Prostate gland (tissue), 2 donors: ENCODE data around the gene SLAIN1. TPM values are rescaled to one million over a fixed set of nuclear protein-coding genes. Genes with fewer than 3 reads are reported as not detected.
A peak's percentile ranks its signal among the peaks of the same experiment; 100 is the strongest.
"Not testable (repeated sequence)": the region's sequence is repeated elsewhere in the genome, so short reads cannot be mapped to it uniquely, and the experiment has no call there.

ENCODE experiments used
- DNase-seq: peaks from one replicate; pipeline ENCODE4 v3.0.0-alpha.2; 2019; ENCODE audit warnings: low spot score
- H3K27ac ChIP-seq, 2 donors: fragments of 200-600 bp; sonication (generic); 2 replicates each; pipeline ENCODE4 v1.5.1; 2017 to 2019
- H3K27me3 ChIP-seq: fragments of 200-600 bp; sonication (generic); replicated peaks from 2 replicates; pipeline ENCODE4 v1.5.1; 2019; ENCODE audit not compliant: insufficient read depth
- H3K36me3 ChIP-seq, 2 donors: fragments of 200-600 bp; sonication (generic); 1 replicate in 1 of 2; 2 replicates in 1 of 2; pipeline versions ENCODE4 v1.5.1 to v1.8.1; 2017 to 2019
- H3K4me1 ChIP-seq: fragments of 200-600 bp; sonication (generic); replicated peaks from 2 replicates; pipeline ENCODE4 v1.5.1; 2019
- H3K4me3 ChIP-seq, 2 donors: fragments of 200-600 bp; sonication (generic); 2 replicates each; pipeline ENCODE4 v1.5.1; 2017 to 2019
- H3K9me3 ChIP-seq: fragments of 200-600 bp; sonication (generic); 2 replicates; pipeline ENCODE4 v1.5.1; 2017
- CTCF ChIP-seq, 4 experiments: fragments of 200-600 bp in 2 of 4; fragments of 450-650 bp in 2 of 4; sonication (generic) in 2 of 4; IDR thresholded peaks; 1 replicate in 3 of 4; 2 replicates in 1 of 4; pipeline ENCODE4 v1.5.1; 2016 to 2019; ENCODE audit warnings: antibody characterized with exemption in 4 of 4, mild to moderate bottlenecking in 2 of 4, moderate library complexity in 2 of 4
- POLR2A ChIP-seq: fragments of 450-650 bp; IDR thresholded peaks from one replicate; pipeline ENCODE4 v1.6.1; 2016; ENCODE audit warnings: antibody characterized with exemption, mild to moderate bottlenecking
- POLR2AphosphoS5 ChIP-seq: sonication (generic); formaldehyde crosslinking; IDR thresholded peaks from one replicate; pipeline ENCODE4 v1.6.1; 2017; ENCODE audit warnings: antibody characterized with exemption
- WGBS: methylation state at CpG from one replicate; pipeline ENCODE4 v1.1.5; 2018; 5-methylcytosine and 5-hydroxymethylcytosine counted together
- intact Hi-C: fragments of 100-400 bp; cut with DNase I; formaldehyde crosslinking; loops from one replicate; pipeline ENCODE4 v1.14.2; 2022
- total RNA-seq, 2 donors: library from RNA; depleted of rRNA; stranded (reverse); fragments of >200 nt; gene quantifications; one replicate each; pipeline ENCODE4 v1.1.0, GENCODE V29; 2016

The SLAIN1 gene
- 100 to 1,000 TPM in 1 of 2 donors, 1 to 10 TPM in 1; 9.6 to 132 TPM for total RNA-seq

GRCh38 chr13:77697217-77698103, at the start of gene SLAIN1:
TSS of gene SLAIN1 (plus strand) at chr13:77697687. CDS start at chr13:77697914, 227 bp downstream.
- H3K27ac ChIP-seq: peak within 1 kb of the TSS; percentile 69 to 75
- H3K4me1 ChIP-seq: no peaks in the 10 kb centered on the region
- intact Hi-C loops: no loop called here

GRCh38 chr13:77650409-77650808, 47.1 kb upstream of the SLAIN1 start:
- Histone ChIP-seq H3K27me3 (no peaks in the 10 kb centered on the region), H3K4me1 (no peaks in the 10 kb centered on the region), H3K36me3 (no peaks in the 10 kb centered on the region), H3K9me3 (no peaks in the 10 kb centered on the region), H3K27ac (no peak overlapping the region), H3K4me3 (no peak overlapping the region)
- DNase-seq: no peak
- intact Hi-C loops: no loop called here
- TF ChIP-seq POLR2A (no peak), POLR2AphosphoS5 (no peak), CTCF (IDR thresholded peaks at IDR 0.05) (no peak)

More at GRCh38 chr13:77697217-77698103, at the start of gene SLAIN1:
- H3K36me3 ChIP-seq: no peaks in the 10 kb centered on the region
- DNase-seq: peak; percentile 84
- no peaks in the 10 kb centered on the region for H3K27me3 ChIP-seq
- H3K4me3 ChIP-seq: peak within 1 kb of the TSS; percentile 73 to 83
- WGBS: 0% methylated on average over 28 of the region's 86 CpGs
- H3K9me3 ChIP-seq: no peaks in the 10 kb centered on the region
- TF ChIP-seq POLR2AphosphoS5: peak; percentile 57
- no peak for TF ChIP-seq CTCF (IDR thresholded peaks at IDR 0.05)

GRCh38 chr13:77653301-77653700, 44.2 kb upstream of the SLAIN1 start:
- 92% methylated on average over 2 of the region's 2 CpGs for WGBS
- no peaks in the 10 kb centered on the region for H3K9me3 ChIP-seq

GRCh38 chr13:77660016-77660415, 37.5 kb upstream of the SLAIN1 start:
- intact Hi-C loops, H3K9me3 ChIP-seq, H3K27me3 ChIP-seq, H3K36me3 ChIP-seq, H3K27ac ChIP-seq, DNase-seq, H3K4me1 ChIP-seq, H3K4me3 ChIP-seq: not testable (repeated sequence)
- 95% methylated on average over 16 of the region's 23 CpGs for WGBS

More at GRCh38 chr13:77653301-77653700, 44.2 kb upstream of the SLAIN1 start:
- H3K4me3 ChIP-seq: no peak overlapping the region
- TF ChIP-seq CTCF (IDR thresholded peaks at IDR 0.05): no peak
- TF ChIP-seq POLR2AphosphoS5: no peak
- DNase-seq: no peak
- intact Hi-C loops: no loop called here
- no peaks in the 10 kb centered on the region for H3K4me1 ChIP-seq
- H3K27ac ChIP-seq: no peak overlapping the region
- no peaks in the 10 kb centered on the region for H3K36me3 ChIP-seq
- H3K27me3 ChIP-seq: no peaks in the 10 kb centered on the region

GRCh38 chr13:77660841-77661250, 36.6 kb upstream of the SLAIN1 start:
- no peak overlapping the region for H3K27ac ChIP-seq
- no peaks in the 10 kb centered on the region for H3K9me3 ChIP-seq
- WGBS: 85% methylated on average over 15 of the region's 15 CpGs
- DNase-seq: no peak
- no peaks in the 10 kb centered on the region for H3K4me1 ChIP-seq
- no peaks in the 10 kb centered on the region for H3K36me3 ChIP-seq
- no peak overlapping the region for H3K4me3 ChIP-seq
- no peaks in the 10 kb centered on the region for H3K27me3 ChIP-seq
- no peak for TF ChIP-seq CTCF (IDR thresholded peaks at IDR 0.05)
- no peak for TF ChIP-seq POLR2AphosphoS5
- TF ChIP-seq POLR2A: no peak
- intact Hi-C loops: no loop called here

- H3K4me3 ChIP-seq, H3K9me3 ChIP-seq, DNase-seq, H3K27ac ChIP-seq, H3K27me3 ChIP-seq, H3K36me3 ChIP-seq, H3K4me1 ChIP-seq, intact Hi-C loops: not testable (repeated sequence)
- 93% methylated on average over 16 of the region's 16 CpGs for WGBS
These were observed 35.2 kb upstream of the SLAIN1 start for GRCh38 chr13:77662301-77662700.

- H3K4me3 ChIP-seq, H3K9me3 ChIP-seq, DNase-seq, H3K36me3 ChIP-seq, H3K27me3 ChIP-seq, H3K4me1 ChIP-seq, H3K27ac ChIP-seq, intact Hi-C loops: not testable (repeated sequence)
- WGBS: 92% methylated on average over 11 of the region's 15 CpGs
These were observed 34.7 kb upstream of the SLAIN1 start for GRCh38 chr13:77662831-77663230.
